Muscle of leg (tissue), 11 donors: ENCODE measurements around the gene MED16. TPM values are rescaled to one million over a fixed set of nuclear protein-coding genes. Genes with fewer than 3 reads are reported as not detected.
"Not testable (repeated sequence)": the region's sequence is repeated elsewhere in the genome, so short reads cannot be mapped to it uniquely, and the experiment has no call there.

Experiments used
- DNase-seq: peaks from one replicate; pipeline ENCODE4 v3.0.0; 2013
- H3K27ac ChIP-seq: one replicate; pipeline ENCODE4 v1.5.1; 2013; ENCODE audit warnings: mild to moderate bottlenecking, low read length, control low read depth
- H3K27me3 ChIP-seq: one replicate; pipeline ENCODE4 v1.6.1; 2013; ENCODE audit warnings: low read length; ENCODE audit not compliant: control insufficient read depth, insufficient read depth
- H3K36me3 ChIP-seq: one replicate; pipeline ENCODE4 v1.6.1; 2013; ENCODE audit warnings: low read length; ENCODE audit not compliant: control insufficient read depth, insufficient read depth
- H3K4me1 ChIP-seq: one replicate; pipeline ENCODE4 v1.6.1; 2013; ENCODE audit warnings: low read length; ENCODE audit not compliant: control insufficient read depth, insufficient read depth
- H3K4me3 ChIP-seq: one replicate; pipeline ENCODE4 v1.5.1; 2013; ENCODE audit warnings: low read length, control low read depth
- H3K9me3 ChIP-seq: replicated peaks from 2 replicates; pipeline ENCODE4 v1.6.1; 2013; ENCODE audit warnings: low read depth, low read length; ENCODE audit not compliant: control insufficient read depth
- WGBS: methylation state at CpG from one replicate; pipeline ENCODE4 v1.1.5; 2013; ENCODE audit warnings: missing lambda C conversion rate; ENCODE audit not compliant: insufficient coverage; 5-methylcytosine and 5-hydroxymethylcytosine counted together
- polyA plus RNA-seq, 8 donors: library from polyadenylated mRNA; unstranded; fragments of 120-200 nt; gene quantifications; one replicate each; pipeline versions ENCODE4 v1.2.1 to v1.2.3, GENCODE V29; 2013; ENCODE audit warnings: inconsistent platforms in 1 of 8, low replicate concordance in 1 of 8; ENCODE audit not compliant: insufficient read length in 8 of 8, insufficient read depth in 1 of 8
- total RNA-seq: library from RNA; stranded (reverse); fragments of 120-200 nt; gene quantifications from one replicate; pipeline ENCODE4 v1.2.4, GENCODE V29; 2013

Gene MED16
- total and polyA plus RNA-seq, 9 donors: 11.6 to 48.1 (median 37.7) TPM

DNA sequence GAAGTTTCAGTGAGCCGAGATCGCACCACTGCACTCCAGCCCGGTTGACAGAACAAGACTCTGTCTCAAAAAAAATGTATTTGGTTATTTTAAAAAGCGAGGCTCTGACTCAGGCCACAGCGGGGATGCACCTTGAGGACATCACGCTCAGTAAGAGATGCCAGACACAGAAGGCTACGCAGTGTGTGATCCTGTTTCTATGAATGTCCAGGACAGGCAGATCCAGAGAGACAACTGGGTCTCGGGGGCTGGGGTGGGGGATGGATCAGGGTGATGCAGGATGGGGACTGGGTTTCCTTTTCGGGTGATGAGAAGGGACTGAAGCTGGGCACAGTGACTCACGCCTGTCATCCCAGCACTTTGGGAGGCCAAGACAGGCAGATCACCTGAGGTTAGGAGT is 5.4 kb downstream of the MED16 start:
- Histone ChIP-seq H3K4me1 (peaks cover 10% of the 10 kb centered on the region), H3K27me3 (no peaks in the 10 kb centered on the region), H3K27ac (no peak overlapping the region), H3K36me3 (peaks cover 75% of the 10 kb centered on the region), H3K9me3 (no peaks in the 10 kb centered on the region), H3K4me3 (no peak overlapping the region)
- 91% methylated on average over 10 of the region's 10 CpGs for WGBS
- no peak for DNase-seq

DNA sequence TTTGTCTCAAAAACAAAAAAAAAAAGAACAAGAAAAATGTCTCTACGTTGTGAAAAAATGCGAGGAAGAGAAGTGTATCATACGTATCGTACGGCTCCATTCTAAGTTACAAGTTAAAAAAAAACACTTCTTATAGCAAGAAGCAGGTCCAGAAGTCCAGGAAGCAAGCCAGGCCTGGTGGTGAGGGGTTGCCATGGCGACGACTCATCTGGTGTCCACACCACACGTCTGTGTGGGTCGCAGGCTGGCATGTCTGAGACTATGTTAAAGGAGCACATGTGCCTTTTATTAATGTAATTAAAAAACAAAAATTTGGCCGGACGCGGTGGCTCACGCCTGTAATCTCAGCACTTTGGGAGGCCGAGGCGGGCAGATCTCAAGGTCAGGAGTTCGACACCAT is 5.9 kb downstream of the MED16 start:
- Histone ChIP-seq H3K9me3 (no peaks in the 10 kb centered on the region), H3K4me3 (no peak overlapping the region), H3K36me3 (peaks cover 80% of the 10 kb centered on the region), H3K27me3 (no peaks in the 10 kb centered on the region), H3K4me1 (peaks cover 7% of the 10 kb centered on the region), H3K27ac (no peak overlapping the region)
- no peak for DNase-seq
- WGBS: 20% methylated on average over 2 of the region's 16 CpGs

DNA sequence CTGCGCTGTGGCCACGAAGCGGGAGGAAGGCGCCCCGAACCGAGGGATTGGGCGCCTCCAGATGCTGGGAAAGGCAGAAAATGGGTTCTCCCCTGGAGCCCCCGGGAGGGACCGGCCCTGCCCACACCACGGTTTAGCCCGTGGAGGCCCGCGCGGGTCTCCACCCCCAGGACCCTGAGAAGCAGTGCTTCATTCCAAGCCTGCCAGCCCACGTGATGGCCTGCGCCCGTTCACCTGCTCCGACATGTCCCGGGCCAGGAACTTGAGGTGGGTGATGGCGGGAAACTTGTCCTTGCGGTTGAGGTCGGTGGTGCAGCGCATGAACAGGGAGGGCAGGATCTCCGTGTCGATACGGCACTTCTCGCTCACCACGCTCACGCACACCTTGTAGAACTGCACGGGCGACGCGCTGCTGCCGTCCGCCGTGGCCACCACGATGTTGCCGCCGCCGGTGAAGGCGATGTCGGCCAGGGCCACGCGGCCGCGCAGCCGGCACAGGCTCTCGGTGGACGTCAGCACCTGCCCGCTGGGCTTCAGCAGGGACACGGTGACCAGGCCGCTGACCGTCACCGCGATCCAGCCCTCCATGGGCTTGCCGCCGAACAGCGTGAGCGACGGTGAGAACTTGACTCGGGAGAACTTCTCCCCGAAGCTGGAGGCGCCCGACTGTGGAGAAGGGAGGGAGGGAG is 7.3 kb downstream of the MED16 start:
- Histone ChIP-seq H3K36me3 (peaks cover 89% of the 10 kb centered on the region), H3K4me1 (no peaks in the 10 kb centered on the region), H3K9me3 (no peaks in the 10 kb centered on the region), H3K27me3 (no peaks in the 10 kb centered on the region), H3K27ac (no peak overlapping the region), H3K4me3 (no peak overlapping the region)
- WGBS: 94% methylated on average over 64 of the region's 64 CpGs
- no peak for DNase-seq

DNA sequence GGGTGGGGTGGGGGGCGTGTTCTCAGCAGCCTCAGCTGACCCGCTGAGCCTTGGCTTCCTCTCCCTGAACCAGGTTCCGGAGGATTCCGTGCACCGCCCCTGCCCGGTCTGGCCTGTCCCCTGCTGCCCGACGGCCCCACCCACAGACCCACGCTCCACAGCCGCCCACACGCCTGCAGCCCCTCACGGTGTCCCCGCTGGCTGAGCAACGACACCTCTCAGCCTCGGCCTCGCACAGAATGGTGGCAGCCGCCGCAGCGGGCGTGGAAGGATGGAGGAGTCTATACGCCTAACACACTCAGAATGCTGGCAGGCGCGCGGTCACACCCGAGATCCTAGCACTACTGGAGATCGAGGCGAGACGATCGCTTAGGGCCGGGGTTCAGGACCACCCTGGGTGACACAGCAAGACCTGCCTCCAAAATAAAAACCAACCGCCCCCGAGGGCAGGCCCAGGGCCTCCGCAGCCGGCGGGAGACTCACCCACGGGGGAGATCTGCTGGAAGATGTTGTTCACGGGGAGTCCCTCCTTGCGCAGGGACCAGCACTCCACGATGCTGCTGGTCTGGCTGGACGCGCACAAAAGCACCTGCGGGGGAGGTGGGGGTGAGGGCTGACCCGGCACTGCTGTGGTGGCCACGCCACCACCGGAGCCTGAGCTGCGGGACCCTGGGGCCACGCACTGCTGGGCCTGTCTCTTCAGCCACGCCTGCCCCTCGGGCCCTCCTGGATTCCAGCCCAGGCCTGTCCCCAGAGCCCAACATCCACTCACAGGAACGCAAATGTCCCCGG is 8.4 kb downstream of the MED16 start:
- 87% methylated on average over 46 of the region's 51 CpGs for WGBS
- DNase-seq: no peak
- H3K4me3 ChIP-seq: no peak overlapping the region
- H3K9me3 ChIP-seq: no peaks in the 10 kb centered on the region
- peaks cover 87% of the 10 kb centered on the region for H3K36me3 ChIP-seq
- no peak overlapping the region for H3K27ac ChIP-seq
- H3K27me3 ChIP-seq: no peaks in the 10 kb centered on the region
- H3K4me1 ChIP-seq: no peaks in the 10 kb centered on the region

DNA sequence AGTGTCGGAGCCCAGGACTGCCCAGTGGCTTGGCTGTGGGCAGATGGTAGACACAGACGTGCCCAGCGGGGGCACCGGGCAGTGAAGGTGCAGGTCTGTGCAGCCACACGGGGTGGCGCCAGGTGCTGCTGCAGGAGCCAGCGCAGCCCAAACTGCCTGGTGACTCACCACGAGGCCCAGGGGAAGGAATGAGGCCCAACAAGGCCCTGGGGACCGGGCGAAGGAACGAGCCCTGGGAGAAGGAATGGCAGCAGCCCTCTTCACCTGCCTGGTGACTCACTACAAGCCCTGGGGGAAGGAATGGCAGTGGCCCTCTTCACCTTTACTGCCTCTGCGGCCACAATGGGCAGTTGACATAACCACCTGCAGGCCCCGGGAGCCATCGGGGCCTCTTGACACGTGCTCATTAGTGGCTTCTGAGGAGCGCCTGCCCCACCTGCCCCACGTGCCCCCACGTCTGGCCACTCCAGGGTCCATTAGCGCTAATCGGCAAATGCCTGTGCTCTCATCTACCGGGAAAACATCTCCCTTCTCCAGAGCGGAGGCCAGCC is 9.3 kb downstream of the MED16 start:
- Histone ChIP-seq H3K27me3 (no peaks in the 10 kb centered on the region), H3K4me3 (no peak overlapping the region), H3K4me1 (no peaks in the 10 kb centered on the region), H3K9me3 (no peaks in the 10 kb centered on the region), H3K27ac (no peak overlapping the region), H3K36me3 (peaks cover 84% of the 10 kb centered on the region)
- no peak for DNase-seq
- WGBS: 90% methylated on average over 21 of the region's 22 CpGs

DNA sequence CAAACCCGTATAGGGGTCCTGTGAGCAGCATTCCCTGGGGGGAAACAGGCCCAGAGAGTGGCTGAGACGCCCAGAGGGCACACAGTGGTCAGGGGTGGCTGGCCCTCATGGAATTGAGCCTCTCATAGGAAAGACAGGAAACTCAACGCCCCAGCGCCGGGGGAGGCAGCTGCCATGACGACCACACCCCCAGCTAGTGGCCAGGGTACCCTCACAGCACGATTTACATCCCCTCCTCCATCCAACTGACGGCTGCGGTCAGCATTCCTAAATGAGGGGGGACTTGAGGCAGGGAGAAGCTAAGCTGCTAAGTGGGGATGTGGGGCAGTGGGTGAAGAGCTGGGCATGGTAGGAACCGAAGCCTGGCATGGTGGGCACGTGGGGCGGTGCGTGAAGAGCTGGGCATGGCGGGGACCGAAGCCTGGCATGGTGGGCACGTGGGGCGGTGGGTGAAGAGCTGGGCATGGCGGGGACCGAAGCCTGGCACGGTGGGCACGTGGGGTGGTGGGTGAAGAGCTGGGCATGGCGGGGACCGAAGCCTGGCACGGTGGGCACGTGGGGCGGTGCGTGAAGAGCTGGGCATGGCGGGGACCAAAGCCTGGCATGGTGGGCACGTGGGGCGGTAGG is 10.0 kb downstream of the MED16 start:
- 92% methylated on average over 7 of the region's 30 CpGs for WGBS
- Histone ChIP-seq H3K27me3 (no peaks in the 10 kb centered on the region), H3K36me3 (peaks cover 79% of the 10 kb centered on the region), H3K9me3 (no peaks in the 10 kb centered on the region), H3K27ac (no peak overlapping the region), H3K4me1 (no peaks in the 10 kb centered on the region), H3K4me3 (no peak overlapping the region)
- no peak for DNase-seq

DNA sequence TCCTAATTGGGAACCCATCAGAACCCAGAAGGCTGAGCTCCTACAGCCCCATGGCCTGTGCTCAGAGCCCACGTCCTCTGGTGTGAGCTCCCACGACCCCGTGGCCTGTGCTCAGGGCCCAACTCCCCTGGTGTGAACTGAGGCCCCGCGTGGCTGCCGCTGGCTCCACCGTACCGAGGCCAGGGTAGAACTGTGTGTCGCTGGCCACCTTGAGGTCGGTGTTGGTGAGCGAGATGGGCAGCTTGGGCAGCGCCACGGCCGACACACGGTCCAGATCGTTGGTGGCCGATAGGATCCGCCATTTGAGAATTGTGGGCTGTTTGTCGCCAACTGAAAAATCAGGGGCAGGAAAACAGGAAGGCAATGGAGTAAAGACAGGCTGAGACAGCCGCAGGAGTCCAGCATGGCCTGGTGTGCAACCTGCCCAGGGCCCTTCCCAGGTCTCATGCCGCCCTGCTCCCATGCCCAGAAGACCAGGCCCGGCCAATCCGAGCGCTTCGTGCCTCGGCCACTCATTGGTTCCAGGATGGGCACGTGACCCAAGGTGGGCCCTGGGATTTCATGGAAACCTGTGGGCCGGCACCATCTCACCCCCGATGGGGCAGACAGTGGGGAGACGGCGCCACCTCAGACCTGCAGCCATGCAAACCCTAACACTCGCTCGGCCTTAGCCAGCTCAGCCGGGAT is 11.5 kb downstream of the MED16 start:
- Histone ChIP-seq H3K27ac (no peak overlapping the region), H3K4me1 (no peaks in the 10 kb centered on the region), H3K9me3 (no peaks in the 10 kb centered on the region), H3K4me3 (no peak overlapping the region), H3K27me3 (no peaks in the 10 kb centered on the region), H3K36me3 (peaks cover 73% of the 10 kb centered on the region)
- no peak for DNase-seq
- 96% methylated on average over 32 of the region's 34 CpGs for WGBS

DNA sequence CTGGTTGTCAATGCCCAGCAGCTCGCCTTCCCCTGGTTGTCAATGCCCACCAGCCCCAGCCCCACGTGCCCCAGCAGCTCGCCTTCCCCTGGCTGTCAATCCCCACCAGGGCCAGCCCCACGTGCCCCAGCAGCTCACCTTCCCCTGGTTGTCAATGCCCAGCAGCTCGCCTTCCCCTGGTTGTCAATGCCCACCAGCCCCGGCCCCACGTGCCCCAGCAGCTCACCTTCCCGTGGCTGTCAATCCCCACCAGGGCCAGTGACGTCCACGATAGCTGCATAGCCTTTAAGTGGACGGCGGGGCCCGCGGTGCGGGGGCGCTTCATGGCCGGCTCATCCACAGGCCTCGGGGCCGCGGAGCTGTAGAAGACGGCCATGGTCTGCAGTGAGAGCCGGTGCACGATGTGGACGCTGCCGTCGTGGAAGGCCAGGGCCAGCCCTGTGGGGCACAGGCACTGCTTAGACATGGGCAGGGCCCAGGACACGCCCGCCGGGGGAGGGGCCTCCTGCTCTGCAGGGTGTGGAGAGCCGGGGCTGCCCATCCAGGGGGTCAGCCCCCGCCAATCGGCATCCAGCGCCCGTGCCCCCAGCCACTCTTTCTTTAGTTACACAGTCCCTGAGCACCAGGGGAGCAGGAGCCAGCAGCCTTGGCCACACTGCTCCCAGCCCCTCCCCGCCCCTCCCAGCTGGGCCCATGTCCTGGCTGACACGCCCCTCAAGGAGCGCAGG is 13.1 kb downstream of the MED16 start:
- DNase-seq: no peak
- Histone ChIP-seq H3K36me3 (peaks cover 75% of the 10 kb centered on the region), H3K4me1 (peaks cover 4% of the 10 kb centered on the region), H3K27me3 (no peaks in the 10 kb centered on the region), H3K9me3 (no peaks in the 10 kb centered on the region), H3K27ac (no peak overlapping the region), H3K4me3 (no peak overlapping the region)
- 86% methylated on average over 29 of the region's 37 CpGs for WGBS

DNA sequence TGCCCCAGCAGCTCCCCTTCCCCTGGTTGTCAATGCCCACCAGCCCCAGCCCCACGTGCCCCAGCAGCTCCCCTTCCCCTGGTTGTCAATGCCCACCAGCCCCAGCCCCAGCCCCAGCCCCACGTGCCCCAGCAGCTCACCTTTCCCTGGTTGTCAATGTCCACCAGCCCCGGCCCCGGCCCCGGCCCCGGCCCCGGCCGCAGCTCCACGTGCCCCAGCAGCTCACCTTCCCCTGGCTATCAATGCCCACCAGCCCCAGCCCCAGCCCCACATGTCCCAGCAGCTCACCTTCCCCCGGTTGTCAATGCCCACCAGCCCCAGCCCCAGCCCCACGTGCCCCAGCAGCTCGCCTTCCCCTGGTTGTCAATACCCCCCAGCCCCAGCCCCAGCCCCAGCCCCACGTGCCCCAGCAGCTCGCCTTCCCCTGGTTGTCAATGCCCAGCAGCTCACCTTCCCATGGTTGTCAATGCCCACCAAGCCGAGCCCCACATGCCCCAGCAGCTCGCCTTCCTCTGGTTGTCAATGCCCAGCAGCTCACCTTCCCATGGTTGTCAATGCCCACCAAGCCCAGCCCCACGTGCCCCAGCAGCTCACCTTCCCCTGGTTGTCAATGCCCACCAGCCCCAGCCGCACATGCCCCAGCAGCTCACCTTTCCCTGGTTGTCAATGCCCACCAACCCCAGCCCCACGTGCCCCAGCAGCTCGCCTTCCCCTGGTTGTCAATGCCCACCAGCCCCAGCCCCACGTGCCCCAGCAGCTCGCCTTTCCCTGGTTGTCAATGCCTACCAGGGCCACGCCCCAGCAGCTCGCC is 14.0 kb downstream of the MED16 start:
- not testable (repeated sequence) for DNase-seq
- WGBS: 90% methylated on average over 17 of the region's 24 CpGs

More for the DNA sequence above, 14.0 kb downstream of the MED16 start:
- not testable (repeated sequence) for H3K4me3 ChIP-seq, H3K27ac ChIP-seq, H3K9me3 ChIP-seq, H3K4me1 ChIP-seq, H3K27me3 ChIP-seq
- H3K36me3 ChIP-seq: peaks cover 74% of the 10 kb centered on the region
